Measurements from ENCODE around the gene ANXA9.

ANXA9 gene

GRCh38 chr1:151005729-151006319 is 23.7 kb downstream of the ANXA9 start:
- no peak for DNase-seq

- DNase-seq: peak; percentile 89
Measured at GRCh38 chr1:151006327-151007052, 24.4 kb downstream of the ANXA9 start, which contains the start of gene MINDY1. TSS of gene MINDY1 (minus strand) at chr1:151006902. CDS start at chr1:151002617, 4,285 bp downstream.

DNA sequence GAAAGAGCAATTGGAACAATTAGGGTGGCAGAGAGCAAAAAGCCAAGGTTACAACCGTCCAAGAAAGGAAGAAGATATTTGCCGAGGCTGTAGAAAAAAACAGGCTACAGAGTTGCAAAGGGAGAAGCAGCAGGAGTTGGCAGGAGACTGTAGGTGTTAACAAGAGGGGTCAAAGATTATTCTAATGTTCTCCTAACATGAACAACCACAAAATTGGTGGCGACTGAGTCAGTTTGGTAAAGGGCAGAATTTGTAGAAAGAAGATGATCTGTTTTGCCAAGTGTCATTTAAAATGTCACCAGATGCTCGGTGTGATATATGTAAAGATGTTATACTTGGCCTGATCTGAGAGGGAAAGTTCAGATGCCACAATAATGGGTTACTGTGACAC is 25.8 kb downstream of the ANXA9 start:
- DNase-seq: no peak

- peak; percentile 83 for DNase-seq
Measured at GRCh38 chr1:151008244-151009205, 26.4 kb downstream of the ANXA9 start, which contains the start of gene PRUNE1. TSS of gene PRUNE1 (plus strand) at chr1:151008449. CDS start at chr1:151008633, 184 bp downstream.

- no peak for DNase-seq
Measured at GRCh38 chr1:151009206-151009587, 27.1 kb downstream of the ANXA9 start.

GRCh38 chr1:151009674-151010345 is 27.7 kb downstream of the ANXA9 start:
- DNase-seq: no peak

GRCh38 chr1:151010346-151010726 is 28.2 kb downstream of the ANXA9 start:
- no peak for DNase-seq

DNA sequence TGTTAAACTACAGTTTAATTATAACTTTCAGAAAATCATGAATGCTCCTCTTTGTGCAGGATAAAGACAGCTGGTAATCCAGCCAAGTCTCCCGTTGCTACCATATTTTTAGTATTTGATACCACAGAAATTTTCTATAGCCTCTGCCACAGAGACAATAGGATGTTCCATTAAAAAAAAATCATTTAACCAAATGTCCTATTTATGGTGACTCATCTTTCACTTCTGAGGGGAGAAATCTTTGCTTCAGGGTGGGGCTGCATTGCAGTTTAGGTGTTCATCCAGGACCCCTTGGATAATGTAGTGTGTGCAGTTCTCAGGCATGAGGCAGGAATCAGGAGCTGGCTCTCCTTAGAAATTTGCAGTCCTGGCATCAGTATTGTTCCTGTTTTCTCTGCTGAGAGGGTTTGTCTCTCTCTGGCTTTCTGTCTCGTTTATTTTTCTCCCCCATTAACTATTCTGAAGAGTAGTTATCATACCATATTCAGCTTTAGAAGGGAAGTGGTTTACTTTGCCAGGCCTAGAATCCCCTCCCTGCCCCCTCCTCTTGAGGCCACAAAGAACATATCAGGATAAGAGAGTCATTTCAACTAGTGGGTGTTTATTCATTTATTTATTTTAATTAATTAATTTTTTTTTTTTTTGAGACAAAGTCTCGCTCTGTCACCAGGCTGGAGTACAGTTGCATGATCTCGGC is 29.2 kb downstream of the ANXA9 start:
- DNase-seq: no peak

- DNase-seq: no peak
Measured at GRCh38 chr1:151012684-151013471, 30.8 kb downstream of the ANXA9 start.

DNA sequence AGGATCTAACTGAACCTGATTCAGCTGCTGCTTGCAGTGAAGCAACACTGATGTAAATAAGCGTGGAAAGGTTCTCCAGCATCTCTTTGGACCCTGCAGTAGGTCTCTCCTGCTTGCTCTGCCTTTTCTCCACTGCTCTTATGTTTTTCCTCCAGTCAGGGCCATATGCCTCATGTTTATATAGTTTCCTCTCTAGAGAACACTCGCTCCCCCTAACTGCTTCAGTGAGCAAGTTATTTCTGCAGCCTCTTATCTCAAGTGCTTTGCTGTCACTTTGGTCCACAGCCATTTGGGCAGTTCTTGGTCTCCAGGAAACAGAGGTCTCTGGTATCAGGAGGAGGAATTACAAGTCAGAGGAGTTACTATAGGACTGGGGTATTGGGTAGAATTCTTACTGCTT is 31.4 kb downstream of the ANXA9 start:
- DNase-seq: peak; percentile 84

GRCh38 chr1:151024540-151025146 is 42.6 kb downstream of the ANXA9 start:
- peak; percentile 33 for DNase-seq

DNA sequence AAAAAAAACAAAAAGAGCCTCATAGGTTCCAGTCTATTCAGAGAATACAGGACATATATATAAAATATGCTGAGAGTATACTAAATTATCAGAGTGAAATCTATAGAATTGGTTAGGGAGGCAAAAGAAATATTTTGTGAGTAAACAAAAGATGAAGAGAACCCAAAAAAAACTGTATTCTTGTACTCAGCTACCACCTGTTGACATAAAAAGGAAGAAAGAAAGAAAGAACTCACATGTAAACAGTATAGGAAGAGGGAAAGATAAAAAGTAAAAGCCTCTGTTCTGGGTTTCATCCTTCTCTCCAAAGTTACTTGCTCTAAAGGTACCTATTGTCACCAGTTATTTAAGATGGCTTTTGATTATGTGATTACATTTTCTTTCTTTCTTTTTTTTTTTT is 44.4 kb downstream of the ANXA9 start:
- no peak for DNase-seq

GRCh38 chr1:151032164-151032563 is 50.1 kb downstream of the ANXA9 start:
- no peak for DNase-seq

GRCh38 chr1:151035167-151035566 is 53.1 kb downstream of the ANXA9 start:
- no peak for DNase-seq

- no peak for DNase-seq
Measured at GRCh38 chr1:151036356-151036755, 54.3 kb downstream of the ANXA9 start, which contains the start of gene BNIPL. TSS of gene BNIPL (plus strand) at chr1:151036586. CDS start at chr1:151036726, 140 bp downstream.

GRCh38 chr1:151037032-151037431 is 54.9 kb downstream of the ANXA9 start:
- DNase-seq: no peak

DNA sequence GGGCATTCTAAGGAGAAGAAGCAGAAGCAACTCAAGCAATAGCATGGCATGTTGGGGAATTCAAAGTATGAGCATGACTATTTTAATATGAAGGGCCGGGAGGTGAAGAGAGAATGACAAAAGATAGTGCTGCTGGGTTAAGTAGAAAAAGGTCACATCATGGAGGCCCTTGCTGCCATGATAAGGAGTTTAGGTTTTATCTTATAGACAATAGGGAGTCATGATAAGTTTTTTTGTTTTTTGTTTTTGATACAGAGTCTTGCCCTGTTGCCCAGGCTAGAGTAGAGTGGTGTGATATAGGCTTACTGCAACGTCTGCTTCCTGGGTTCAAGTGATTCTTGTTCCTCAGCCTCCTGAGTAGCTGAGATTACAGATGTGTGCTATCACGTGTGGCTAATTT is 57.4 kb downstream of the ANXA9 start:
- DNase-seq: no peak

- no peak for DNase-seq
Measured at GRCh38 chr1:151043163-151043562, 61.1 kb downstream of the ANXA9 start.
